Bronchial epithelial cell (primary cell): ENCODE measurements around the gene CCDC61. TPM values are rescaled to one million over a fixed set of nuclear protein-coding genes. Genes with fewer than 3 reads are reported as not detected.

Source experiments
- DNase-seq: peaks from one replicate; pipeline ENCODE4 v3.0.0-alpha.2; 2010; ENCODE audit warnings: low read depth
- FAIRE-seq: peaks from 2 replicates; lab custom pipeline; 2011; peaks lifted over from hg19 to GRCh38; lab: Jason Lieb, UNC
- H3K27me3 ChIP-seq: 2 replicates; pipeline ENCODE4 v1.5.1; 2011; ENCODE audit warnings: low read length; ENCODE audit not compliant: control insufficient read depth, insufficient read depth
- H3K36me3 ChIP-seq: 2 replicates; pipeline ENCODE4 v1.5.1; 2011; ENCODE audit warnings: low read length; ENCODE audit not compliant: control insufficient read depth, insufficient read depth
- H3K4me3 ChIP-seq: 2 replicates; pipeline ENCODE4 v1.5.1; 2011; ENCODE audit warnings: mild to moderate bottlenecking, low read depth, low read length, control low read depth
- CTCF ChIP-seq: IDR thresholded peaks from 2 replicates; pipeline ENCODE4 v1.5.1; 2011; ENCODE audit warnings: mild to moderate bottlenecking, moderate library complexity, low read length, control low read depth, inconsistent platforms; ENCODE audit not compliant: insufficient read depth, severe bottlenecking
- total RNA-seq: library from RNA; depleted of rRNA; stranded (reverse); fragments of >200 nt; gene quantifications from 2 replicates; pipeline ENCODE4 v1.2.1, GENCODE V29; 2014

CCDC61 gene
- total RNA-seq, 1 donor from 2014 or later: 10.3 TPM

GRCh38 chr19:46056536-46056935, 61.3 kb downstream of the CCDC61 start:
- Histone ChIP-seq H3K36me3 (no peaks in the 10 kb centered on the region), H3K27me3 (peaks cover 6% of the 10 kb centered on the region), H3K4me3 (no peak overlapping the region)
- DNase-seq (peak; percentile 87), FAIRE-seq (no peak)
- no peak for TF ChIP-seq CTCF

- TF ChIP-seq CTCF: no peak
- DNase-seq: no peak
- H3K4me3 ChIP-seq: no peak overlapping the region
- H3K27me3 ChIP-seq: peaks cover 12% of the 10 kb centered on the region
- H3K36me3 ChIP-seq: no peaks in the 10 kb centered on the region
- no peak for FAIRE-seq
Measured at GRCh38 chr19:46058778-46059177, 63.5 kb downstream of the CCDC61 start.

- no peak for DNase-seq
- TF ChIP-seq CTCF: no peak
- no peak overlapping the region for H3K4me3 ChIP-seq
- FAIRE-seq: no peak
- H3K36me3 ChIP-seq: no peaks in the 10 kb centered on the region
- H3K27me3 ChIP-seq: peaks cover 6% of the 10 kb centered on the region
Measured at GRCh38 chr19:46060012-46060411, 64.7 kb downstream of the CCDC61 start.

GRCh38 chr19:46063201-46063600, 67.9 kb downstream of the CCDC61 start:
- DNase-seq (no peak), FAIRE-seq (no peak)
- Histone ChIP-seq H3K36me3 (no peaks in the 10 kb centered on the region), H3K27me3 (peaks cover 13% of the 10 kb centered on the region), H3K4me3 (no peak overlapping the region)
- TF ChIP-seq CTCF: no peak

GRCh38 chr19:46065486-46066071, 70.3 kb downstream of the CCDC61 start:
- Histone ChIP-seq H3K27me3 (peaks cover 13% of the 10 kb centered on the region), H3K4me3 (no peak overlapping the region), H3K36me3 (no peaks in the 10 kb centered on the region)
- DNase-seq: peak; percentile 75
- FAIRE-seq: no peak
- TF ChIP-seq CTCF: no peak

GRCh38 chr19:46066471-46066870, 71.2 kb downstream of the CCDC61 start:
- H3K4me3 ChIP-seq: no peak overlapping the region
- no peaks in the 10 kb centered on the region for H3K36me3 ChIP-seq
- no peak for TF ChIP-seq CTCF
- peaks cover 13% of the 10 kb centered on the region for H3K27me3 ChIP-seq
- DNase-seq (no peak), FAIRE-seq (no peak)
